HG03520 (cell line): ENCODE data around the gene CLEC12A.
"Not testable (repeated sequence)": the region's sequence is repeated elsewhere in the genome, so short reads cannot be mapped to it uniquely, and the experiment has no call there.

Source experiments
- ATAC-seq: cut with Tn5 transposase; IDR thresholded peaks from one replicate; pipeline ENCODE4 v1.9.1; 2021; ENCODE audit warnings: mild to moderate bottlenecking, moderate library complexity; ENCODE audit not compliant: unreplicated experiment

CLEC12A gene

DNA sequence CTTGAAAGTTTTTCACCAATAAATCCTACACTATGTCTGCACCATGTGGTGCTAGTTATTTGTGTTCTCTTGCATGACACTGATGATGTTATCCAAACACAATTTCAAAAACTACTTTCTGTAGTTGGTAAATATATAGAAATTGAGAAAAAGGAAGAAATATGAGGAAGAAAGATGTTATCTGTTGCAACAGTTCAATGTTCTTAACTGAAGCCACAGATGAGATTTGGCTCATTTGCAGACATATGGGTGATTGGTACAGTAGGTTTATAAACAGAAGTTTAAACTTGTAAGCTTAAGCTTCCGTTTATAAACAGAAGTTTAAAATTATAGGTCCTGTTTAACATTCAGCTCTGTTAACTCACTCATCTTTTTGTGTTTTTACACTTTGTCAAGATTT lies at the start of gene CLEC12A:
Gene CLEC12A, plus strand, starts transcription at position 229 of the 400 bp plus-strand sequence. CDS start 188 bp downstream, outside the sequence.
- ATAC-seq = no peak

- ATAC-seq = no peak
These were observed 48.8 kb upstream of the CLEC12A start for GRCh38 chr12:9922429-9922828.

- no peak for ATAC-seq
These were observed 45.4 kb upstream of the CLEC12A start for GRCh38 chr12:9925705-9926393.

GRCh38 chr12:9926876-9927275 lies 44.3 kb upstream of the CLEC12A start:
- ATAC-seq = no peak

- no peak for ATAC-seq
These were observed 42.6 kb upstream of the CLEC12A start for GRCh38 chr12:9928607-9929006.

- no peak for ATAC-seq
These were observed 40.0 kb upstream of the CLEC12A start for GRCh38 chr12:9931245-9931644.

GRCh38 chr12:9932270-9932669 lies 38.9 kb upstream of the CLEC12A start, which contains the start of gene CLEC2A:
CLEC2A (minus strand) TSS chr12:9932370; CDS start chr12:9932329, 41 bp downstream.
- no peak for ATAC-seq

DNA sequence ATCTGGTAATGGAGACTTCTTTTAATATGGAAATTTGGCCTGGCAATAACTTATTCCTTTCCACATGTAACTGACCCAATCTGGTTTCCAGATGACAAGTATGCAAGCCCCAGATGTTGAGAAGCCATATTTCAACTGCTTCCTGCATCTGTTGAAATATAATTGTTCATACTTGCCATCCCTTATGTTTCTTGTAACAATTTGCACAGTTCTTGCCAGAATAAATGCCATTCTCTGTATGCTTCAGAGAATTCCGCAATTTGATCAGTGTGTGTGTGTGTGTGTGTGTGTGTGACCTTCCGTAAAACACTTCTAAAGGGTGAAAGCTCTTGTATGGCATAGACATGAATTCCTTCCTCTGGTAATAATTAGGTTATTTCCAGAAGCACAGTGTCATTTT lies 37.3 kb upstream of the CLEC12A start:
- ATAC-seq = no peak

GRCh38 chr12:9935026-9935425 lies 36.2 kb upstream of the CLEC12A start:
- ATAC-seq = no peak

GRCh38 chr12:9936591-9936990 lies 34.6 kb upstream of the CLEC12A start:
- no peak for ATAC-seq

- no peak for ATAC-seq
These were observed 30.8 kb upstream of the CLEC12A start for GRCh38 chr12:9940375-9940774.

DNA sequence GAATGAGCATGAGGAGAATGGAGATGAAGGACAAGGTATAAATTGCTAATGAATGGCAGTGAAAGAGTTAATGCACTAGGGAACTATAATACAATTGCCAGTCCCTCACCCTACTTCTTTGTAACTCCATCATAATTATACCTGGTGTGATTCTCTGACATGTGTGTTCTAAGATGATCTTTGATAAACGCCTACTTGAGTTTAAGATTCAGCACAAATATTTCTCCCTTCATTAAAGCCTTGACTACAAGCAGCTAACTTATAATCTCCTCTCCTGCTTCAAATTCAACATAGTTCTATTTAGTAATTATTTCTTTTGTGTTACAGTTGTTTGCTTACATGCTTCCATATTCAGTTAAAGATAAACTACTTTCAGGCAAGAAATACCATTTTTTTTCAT lies 29.4 kb upstream of the CLEC12A start:
- ATAC-seq = no peak

GRCh38 chr12:9943240-9943639 lies 28.0 kb upstream of the CLEC12A start:
- peak; percentile 54 for ATAC-seq

DNA sequence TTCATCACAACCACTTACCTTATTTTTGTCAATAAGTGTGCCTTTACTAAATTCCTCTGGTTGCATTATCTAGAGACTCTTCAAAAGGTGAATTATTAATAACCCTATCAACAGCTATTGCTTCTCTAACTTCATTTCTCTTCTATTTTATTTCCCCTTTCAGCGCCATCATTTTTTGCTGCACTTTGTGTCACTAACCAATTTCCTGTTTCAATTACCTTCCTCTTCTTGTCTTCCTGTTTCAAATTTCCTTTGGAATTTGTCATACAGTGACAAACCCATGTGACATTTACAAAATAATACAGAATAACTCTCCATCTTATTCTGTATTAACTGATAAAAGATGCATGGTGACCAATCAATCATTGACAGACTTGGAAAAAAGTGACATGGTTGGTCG lies 26.8 kb upstream of the CLEC12A start:
- no peak for ATAC-seq

DNA sequence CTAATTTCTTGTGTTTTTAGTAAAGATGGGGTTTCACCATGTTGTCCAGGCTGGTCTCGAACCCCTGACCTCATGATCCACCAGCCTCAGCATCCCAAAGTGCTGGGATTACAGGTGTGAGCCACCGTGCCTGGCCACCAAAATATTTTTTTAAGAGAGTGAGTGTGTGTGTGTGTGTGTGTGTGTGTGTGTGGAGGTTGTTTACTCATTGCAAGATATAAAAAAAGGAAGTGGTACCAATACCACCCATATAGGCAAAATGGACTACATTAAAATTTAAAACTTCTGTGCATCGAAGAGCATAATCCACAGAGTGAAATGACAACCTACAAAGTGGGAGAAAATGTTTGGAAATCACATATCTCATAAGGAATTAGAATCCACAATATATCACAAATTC lies 23.5 kb upstream of the CLEC12A start:
- ATAC-seq = no peak

DNA sequence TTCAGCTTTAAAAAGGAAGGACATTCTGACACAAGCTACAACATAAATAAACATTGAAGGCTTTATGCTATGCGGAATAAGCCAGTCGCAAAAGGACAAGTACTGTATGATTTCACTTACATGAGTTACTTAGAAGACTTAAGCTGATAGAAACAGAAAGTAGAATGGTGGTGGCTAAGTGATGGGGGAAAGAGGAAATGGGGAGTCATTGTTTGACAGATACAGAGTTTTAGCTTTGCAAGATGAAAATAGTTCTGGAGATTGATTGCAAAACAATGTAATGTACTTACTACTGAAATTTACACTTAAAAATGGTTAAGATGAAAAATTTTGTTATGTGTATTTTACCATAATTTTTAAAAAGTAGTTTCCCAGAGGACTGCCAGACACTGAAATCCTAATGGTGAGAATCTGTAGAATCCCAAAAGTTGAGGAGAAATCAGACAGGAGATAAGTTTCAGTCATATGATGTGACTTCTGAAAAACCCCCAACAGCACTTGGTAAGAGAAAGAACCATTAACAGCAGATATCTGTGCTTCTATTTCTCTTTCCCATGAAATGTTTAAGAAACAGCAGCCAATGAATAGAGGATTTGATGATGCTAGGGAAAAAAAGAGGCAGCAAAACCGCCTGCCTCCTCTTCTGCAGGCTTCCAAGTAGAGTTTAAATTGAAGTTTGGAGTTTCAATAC lies 22.5 kb upstream of the CLEC12A start:
- ATAC-seq = peak; percentile 98

- no peak for ATAC-seq
These were observed 20.1 kb upstream of the CLEC12A start for GRCh38 chr12:9951026-9951675.

DNA sequence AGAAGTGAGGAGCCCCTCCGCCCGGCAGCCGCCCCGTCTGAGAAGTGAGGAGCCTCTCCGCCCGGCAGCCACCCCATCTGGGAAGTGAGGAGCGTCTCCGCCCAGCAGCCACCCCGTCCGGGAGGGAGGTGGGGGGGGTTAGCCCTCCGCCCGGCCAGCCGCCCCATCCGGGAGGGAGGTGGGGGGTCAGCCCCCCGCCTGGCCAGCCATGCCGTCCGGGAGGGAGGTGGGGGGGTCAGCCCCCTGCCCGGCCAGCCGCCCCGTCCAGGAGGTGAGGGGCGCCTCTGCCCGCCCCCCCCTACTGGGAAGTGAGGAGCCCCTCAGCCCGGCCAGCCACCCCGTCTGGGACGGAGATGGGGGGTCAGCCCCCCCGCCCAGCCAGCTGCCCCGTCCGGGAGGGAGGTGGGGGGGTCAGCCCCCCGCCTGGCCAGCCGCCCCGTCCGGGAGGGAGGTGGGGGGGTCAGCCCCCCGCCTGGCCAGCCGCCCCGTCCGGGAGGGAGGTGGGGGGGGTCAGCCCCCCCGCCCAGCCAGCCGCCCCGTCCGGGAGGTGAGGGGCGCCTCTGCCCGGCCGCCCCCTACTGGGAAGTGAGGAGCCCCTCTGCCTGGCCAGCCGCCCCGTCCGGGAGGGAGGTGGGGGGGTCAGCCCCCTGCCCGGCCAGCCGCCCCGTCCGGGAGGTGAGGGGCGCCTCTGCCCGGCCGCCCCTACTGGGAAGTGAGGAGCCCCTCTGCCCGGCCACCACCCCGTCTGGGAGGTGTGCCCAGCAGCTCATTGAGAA lies 18.1 kb upstream of the CLEC12A start:
- ATAC-seq = not testable (repeated sequence)

DNA sequence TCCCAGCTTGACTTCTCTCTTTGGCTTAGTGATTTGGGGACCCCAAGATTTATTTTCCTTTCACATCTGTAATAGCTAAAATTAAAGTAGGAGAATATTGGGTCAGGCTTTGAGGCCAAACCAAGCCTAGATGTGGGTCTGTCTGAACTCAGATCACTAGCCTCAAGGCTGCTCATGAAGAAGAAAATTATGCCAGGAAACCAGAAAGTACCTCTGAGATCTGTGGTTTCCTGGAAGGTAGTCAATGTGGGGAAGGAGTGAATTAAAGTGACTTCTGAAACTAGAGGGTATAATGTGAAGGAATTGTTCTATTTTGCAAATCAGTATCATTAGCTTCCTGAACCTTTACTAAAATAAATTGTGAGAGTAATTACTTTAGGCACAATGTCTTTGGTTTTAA lies 13.4 kb upstream of the CLEC12A start:
- ATAC-seq = no peak

DNA sequence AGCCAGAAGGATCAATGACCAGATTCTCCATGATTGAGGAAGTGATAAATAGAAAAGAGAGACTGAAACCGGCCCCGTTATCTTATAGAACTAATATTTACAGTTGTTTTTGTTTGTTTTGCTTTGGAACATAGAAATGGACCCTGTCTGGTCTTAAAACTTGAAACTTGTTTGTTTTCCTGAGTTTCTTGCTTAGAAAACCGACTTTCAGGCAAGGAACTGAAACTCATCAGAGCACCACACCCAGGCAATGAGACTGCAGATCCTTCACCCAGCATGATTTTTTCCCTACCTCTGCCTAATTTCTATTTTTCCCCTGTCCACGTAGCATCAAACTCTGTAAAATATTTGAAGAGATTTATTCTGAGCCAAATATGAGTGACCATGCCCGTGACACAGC lies 10.6 kb upstream of the CLEC12A start:
- no peak for ATAC-seq

- no peak for ATAC-seq
These were observed 10.1 kb upstream of the CLEC12A start for GRCh38 chr12:9961106-9961505.
